Mucosa of stomach (tissue), 1 donor: ENCODE measurements around the gene MLKL.

Experiments used
- H3K27me3 ChIP-seq: one replicate; pipeline ENCODE4 v1.7.0; 2013; ENCODE audit warnings: mild to moderate bottlenecking, low read length; ENCODE audit not compliant: control insufficient read depth, insufficient read depth
- H3K36me3 ChIP-seq: one replicate; pipeline ENCODE4 v1.7.0; 2013; ENCODE audit warnings: low read length; ENCODE audit not compliant: control insufficient read depth, insufficient read depth
- H3K4me1 ChIP-seq: one replicate; pipeline ENCODE4 v1.7.0; 2013; ENCODE audit warnings: mild to moderate bottlenecking, low read length; ENCODE audit not compliant: control insufficient read depth, insufficient read depth
- H3K4me3 ChIP-seq: one replicate; pipeline ENCODE4 v1.7.0; 2013; ENCODE audit warnings: low read length
- H3K9ac ChIP-seq: one replicate; pipeline ENCODE4 v1.7.0; 2013; ENCODE audit warnings: mild to moderate bottlenecking, low read length, moderate library complexity
- H3K9me3 ChIP-seq: one replicate; pipeline ENCODE4 v1.7.0; 2013; ENCODE audit warnings: mild to moderate bottlenecking, low read length, moderate library complexity; ENCODE audit not compliant: control insufficient read depth
- donor health status: Pancreatic carcinoma.

MLKL gene

DNA sequence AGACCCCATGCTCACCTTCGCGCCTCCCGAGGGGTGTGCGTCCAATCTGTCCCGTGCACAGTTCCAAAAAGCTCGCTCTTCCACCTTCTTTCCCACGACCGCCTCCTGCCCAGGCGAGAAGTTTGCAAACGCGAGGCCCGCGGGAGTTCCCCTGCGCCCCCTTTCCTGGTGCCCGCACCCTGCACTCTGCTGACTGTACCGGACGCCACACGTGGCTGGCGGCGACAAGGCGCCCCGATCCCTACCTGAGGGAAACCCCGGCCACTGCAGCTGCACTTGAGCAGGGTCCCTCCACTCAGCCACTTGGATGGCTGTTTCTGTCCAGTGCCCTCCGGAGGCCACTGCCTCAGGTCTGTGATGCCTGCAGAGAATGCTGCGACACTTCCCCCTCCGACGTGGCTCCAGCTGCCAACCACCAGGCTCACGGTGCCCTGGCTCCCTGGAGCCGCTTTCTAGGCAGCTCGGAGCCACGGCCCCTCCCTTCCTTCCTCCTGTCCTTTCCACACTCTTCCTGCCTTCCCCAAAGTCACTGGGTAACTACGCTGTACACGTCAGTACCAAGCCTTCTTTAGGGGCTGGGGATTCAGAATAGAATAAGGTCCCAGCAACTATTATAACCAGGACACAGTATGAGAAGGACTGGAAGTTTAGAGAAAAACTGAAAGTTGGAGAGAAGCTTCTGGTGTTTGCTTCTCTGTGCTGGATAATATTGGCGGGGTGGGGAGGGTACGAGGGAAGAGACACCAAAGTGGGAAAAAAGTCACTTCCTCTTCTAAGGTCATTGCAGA lies at the start of gene MLKL:
Gene MLKL, minus strand, starts transcription at position 425 of the 788 bp plus-strand sequence. CDS start 5,105 bp downstream, outside the sequence.
- Histone ChIP-seq H3K4me1 (peaks cover 12% of the 10 kb centered on the region), H3K27me3 (no peaks in the 10 kb centered on the region), H3K9ac (peak within 1 kb of the TSS; percentile 70)

DNA sequence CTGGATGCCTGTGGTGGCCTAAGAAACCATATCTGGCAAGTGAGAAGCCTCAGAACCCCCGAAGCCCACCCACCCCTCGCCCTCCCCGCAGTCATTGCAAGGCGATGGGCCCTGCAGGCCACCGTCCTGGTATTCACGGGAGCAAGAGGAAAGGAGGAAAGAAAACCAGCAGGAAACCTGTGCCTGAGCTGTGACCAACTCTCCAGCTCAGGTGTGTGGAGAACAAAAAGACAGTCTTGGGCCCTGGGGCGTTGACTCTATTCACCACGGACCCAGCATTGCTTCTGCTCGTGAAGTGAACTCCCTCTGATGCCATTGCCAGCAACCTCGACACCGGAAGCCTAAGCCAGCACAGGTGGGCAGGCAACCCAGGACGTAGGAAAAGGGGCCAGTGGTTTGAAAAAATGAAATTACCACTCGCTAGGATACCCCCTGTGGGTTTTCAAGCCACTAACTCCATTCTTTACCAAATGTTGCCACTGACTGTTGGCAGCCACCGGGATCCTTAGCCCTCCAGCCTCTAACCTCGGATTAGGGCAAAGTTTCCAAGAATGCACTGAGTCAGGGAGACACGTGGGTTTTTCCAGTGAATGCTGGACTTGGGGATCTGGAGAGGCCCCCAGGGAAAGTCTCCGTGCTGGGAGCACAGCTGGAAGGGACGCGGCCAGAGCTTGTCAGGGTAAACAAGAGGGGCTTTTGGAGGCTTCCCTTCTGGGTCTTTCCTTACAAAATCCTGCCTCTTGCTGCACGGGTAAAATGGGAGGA lies 48.8 kb upstream of the MLKL start:
- H3K9ac ChIP-seq: no peak overlapping the region
- H3K4me1 ChIP-seq: peaks cover 25% of the 10 kb centered on the region
- H3K9me3 ChIP-seq: no peaks in the 10 kb centered on the region
- no peak overlapping the region for H3K4me3 ChIP-seq
- no peaks in the 10 kb centered on the region for H3K36me3 ChIP-seq
- no peaks in the 10 kb centered on the region for H3K27me3 ChIP-seq

More for the DNA sequence above, at the start of gene MLKL:
- Histone ChIP-seq H3K36me3 (no peaks in the 10 kb centered on the region), H3K4me3 (peak within 1 kb of the TSS; percentile 59), H3K9me3 (no peaks in the 10 kb centered on the region)

DNA sequence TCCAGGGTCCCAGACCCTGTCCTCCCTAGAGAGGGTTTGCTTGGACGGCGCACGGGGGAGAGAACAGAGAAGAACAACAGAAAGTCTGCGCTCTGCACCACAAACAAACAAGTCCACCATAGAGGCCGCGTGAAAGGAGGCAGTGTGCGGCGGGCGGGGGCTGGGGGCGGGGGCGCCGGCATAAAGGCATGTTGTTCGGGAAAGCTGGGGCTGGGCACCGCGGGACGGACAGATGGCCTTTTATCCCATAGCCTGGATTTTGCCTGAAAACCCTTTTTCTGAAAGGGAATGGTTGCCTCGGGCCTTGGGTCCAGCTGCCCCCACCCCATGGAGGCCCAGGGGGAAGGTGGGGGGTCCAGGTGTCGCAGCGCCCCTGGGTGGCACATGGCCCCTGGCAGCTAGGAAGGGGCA lies 48.0 kb upstream of the MLKL start:
- H3K36me3 ChIP-seq: no peaks in the 10 kb centered on the region
- H3K4me1 ChIP-seq: peaks cover 29% of the 10 kb centered on the region
- H3K27me3 ChIP-seq: no peaks in the 10 kb centered on the region
- H3K4me3 ChIP-seq: no peak overlapping the region
- no peaks in the 10 kb centered on the region for H3K9me3 ChIP-seq
- no peak overlapping the region for H3K9ac ChIP-seq

GRCh38 chr16:74747716-74748615 lies 47.3 kb upstream of the MLKL start:
- H3K4me1 ChIP-seq: peaks cover 32% of the 10 kb centered on the region
- H3K4me3 ChIP-seq: no peak overlapping the region
- H3K36me3 ChIP-seq: no peaks in the 10 kb centered on the region
- H3K27me3 ChIP-seq: no peaks in the 10 kb centered on the region
- no peaks in the 10 kb centered on the region for H3K9me3 ChIP-seq
- no peak overlapping the region for H3K9ac ChIP-seq

DNA sequence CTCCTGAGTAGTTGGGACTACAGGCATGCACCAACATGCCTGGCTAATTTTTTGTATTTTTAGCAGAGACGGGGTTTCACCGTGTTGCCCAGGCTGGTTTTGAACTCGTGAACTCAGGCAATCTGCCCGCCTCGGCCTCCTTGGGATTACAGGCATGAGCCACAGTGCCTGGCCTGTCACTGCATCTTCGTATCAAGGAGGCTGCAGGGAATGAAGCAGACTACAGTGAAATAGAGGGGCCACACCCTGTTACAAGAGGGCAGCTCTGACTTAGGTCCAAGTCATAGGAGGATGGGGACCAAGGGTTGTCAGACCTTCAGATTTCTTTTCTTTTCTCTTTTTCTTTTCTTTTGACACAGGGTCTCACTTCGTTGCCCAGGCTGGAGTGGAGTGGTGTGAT lies 45.3 kb upstream of the MLKL start:
- Histone ChIP-seq H3K36me3 (no peaks in the 10 kb centered on the region), H3K9ac (no peak overlapping the region), H3K4me3 (no peak overlapping the region), H3K4me1 (peaks cover 49% of the 10 kb centered on the region), H3K9me3 (no peaks in the 10 kb centered on the region), H3K27me3 (no peaks in the 10 kb centered on the region)

DNA sequence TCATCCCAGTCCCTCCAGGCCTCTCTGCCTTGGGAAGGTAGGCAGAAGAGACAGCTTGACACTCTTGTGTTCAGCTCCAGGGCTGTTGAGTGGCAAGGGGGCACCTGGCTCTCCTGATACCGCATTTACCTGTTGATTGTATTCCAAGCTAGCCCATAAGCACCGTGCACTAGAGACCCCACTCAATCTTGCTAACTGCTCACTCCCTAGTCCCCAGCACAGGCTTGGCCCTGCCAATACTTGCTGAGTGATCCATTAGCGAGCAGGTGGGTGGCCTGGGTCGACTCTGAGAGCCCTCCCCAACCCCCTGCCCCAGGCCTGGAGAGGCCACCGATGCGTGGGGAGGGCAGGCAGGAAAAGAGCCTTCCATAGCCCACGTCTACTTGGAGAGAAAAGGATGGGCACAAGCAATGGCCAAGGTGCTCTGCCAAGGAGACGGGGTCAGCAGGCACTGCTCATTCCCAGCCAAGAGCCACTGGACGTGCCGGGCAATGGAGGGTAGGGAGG lies 44.5 kb upstream of the MLKL start:
- no peaks in the 10 kb centered on the region for H3K36me3 ChIP-seq
- H3K9me3 ChIP-seq: no peaks in the 10 kb centered on the region
- H3K4me1 ChIP-seq: peaks cover 55% of the 10 kb centered on the region
- no peak overlapping the region for H3K4me3 ChIP-seq
- H3K27me3 ChIP-seq: no peaks in the 10 kb centered on the region
- no peak overlapping the region for H3K9ac ChIP-seq

DNA sequence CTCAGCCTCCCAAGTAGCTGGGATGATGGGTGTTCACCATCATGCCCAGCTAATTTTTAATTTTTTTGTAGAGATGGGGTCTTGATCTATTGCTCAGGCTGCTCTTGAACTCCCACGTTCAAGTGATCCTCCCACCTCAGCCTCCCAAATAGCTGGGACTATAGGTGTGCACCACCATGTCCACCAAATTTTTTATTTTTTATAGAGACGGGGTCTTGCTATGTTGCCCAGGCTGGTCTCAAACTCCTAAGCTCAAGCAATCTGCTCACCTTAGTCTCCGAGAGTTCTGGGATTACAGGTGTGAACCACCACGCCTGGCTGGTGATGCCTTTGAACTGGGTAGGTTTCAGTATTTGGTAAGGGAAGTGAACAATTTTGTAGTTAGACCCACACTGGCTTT lies 43.9 kb upstream of the MLKL start:
- H3K27me3 ChIP-seq: no peaks in the 10 kb centered on the region
- H3K9me3 ChIP-seq: no peaks in the 10 kb centered on the region
- H3K4me1 ChIP-seq: peaks cover 61% of the 10 kb centered on the region
- peak overlapping the region; percentile 64 for H3K9ac ChIP-seq
- H3K36me3 ChIP-seq: peaks cover 5% of the 10 kb centered on the region
- H3K4me3 ChIP-seq: no peak overlapping the region

DNA sequence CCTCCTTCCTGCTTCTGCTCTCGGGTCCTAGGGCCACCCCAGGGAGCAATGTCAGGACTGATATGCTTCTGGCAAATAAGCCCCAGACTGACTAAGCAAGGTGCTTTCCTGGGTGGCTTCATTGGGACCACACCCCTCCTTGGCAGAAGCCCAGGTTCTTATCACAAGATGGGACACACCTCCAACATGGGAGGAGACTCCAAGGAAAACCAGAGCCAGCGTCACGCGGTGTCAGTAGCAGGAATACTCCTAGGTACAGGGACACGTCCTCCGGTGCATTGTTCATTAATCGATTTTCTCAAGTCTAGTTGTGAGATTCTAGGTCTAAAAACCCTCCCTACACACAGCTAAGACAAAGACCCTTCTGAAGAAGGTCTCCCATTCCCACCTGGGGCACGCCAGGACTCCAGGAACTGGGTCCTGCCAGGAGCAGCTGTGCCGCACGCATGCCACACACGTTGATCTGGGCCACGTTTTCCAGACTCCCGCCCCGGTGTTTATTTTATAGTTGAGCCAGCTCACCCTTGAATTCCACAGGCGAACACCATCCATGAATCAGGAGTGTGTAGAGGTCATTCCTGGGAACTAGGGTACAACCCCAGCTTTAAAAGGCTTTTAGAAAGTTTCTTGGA lies 43.1 kb upstream of the MLKL start:
- Histone ChIP-seq H3K27me3 (no peaks in the 10 kb centered on the region), H3K9me3 (no peaks in the 10 kb centered on the region), H3K4me1 (peaks cover 69% of the 10 kb centered on the region), H3K9ac (peak overlapping the region; percentile 64), H3K4me3 (no peak overlapping the region), H3K36me3 (peaks cover 12% of the 10 kb centered on the region)

DNA sequence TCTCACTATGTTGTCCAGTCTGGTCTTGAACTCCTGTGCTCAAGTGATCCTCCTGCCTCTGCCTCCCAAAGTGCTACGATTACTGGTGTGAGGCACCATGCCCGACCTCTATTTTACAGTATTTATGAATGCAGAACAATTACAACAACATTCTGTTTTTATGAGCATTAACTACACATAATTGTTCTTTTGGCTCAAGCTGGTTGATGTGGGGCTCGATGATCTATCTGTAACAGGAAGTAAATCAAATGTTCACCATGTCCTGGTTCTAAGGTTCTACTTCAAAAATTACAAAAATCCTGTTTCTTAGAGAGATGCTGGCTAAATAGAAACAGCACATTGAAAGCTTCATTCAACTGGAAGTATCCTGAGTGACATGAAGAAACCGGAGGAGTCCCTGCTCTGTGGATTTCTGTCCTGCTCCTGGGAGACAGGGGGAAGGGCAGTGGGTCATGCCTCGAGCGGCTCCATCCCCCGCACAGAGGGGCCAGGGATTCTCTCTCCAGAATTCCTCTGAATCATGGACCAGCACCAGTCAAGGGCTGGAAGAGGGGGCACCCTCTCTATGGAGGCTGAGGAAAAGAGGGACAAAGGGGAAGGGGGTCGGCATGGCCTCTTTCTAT lies 42.5 kb upstream of the MLKL start:
- Histone ChIP-seq H3K27me3 (no peaks in the 10 kb centered on the region), H3K36me3 (peaks cover 16% of the 10 kb centered on the region), H3K9me3 (no peaks in the 10 kb centered on the region), H3K9ac (peak overlapping the region; percentile 64), H3K4me3 (no peak overlapping the region), H3K4me1 (peaks cover 75% of the 10 kb centered on the region)

DNA sequence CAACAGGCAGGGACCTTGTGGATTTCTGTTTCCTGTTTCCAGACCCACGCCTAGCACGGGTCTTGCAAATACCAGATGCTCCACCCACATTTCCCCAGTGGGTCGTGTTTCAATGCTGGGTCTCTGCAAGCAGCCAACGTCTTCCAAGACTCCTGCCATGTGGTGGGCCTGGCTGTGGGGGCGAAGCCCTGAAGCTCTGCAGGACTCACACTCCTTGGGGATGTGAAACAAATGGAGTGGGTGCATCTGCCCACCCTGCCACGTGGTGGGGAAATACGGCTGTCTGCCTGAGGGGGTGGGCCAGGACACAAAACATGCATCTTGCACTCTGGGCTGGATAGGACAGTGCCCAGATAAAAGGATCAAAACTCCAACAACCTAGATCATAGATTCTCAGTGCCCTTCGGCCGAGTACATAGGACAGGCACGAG lies 41.4 kb upstream of the MLKL start:
- Histone ChIP-seq H3K4me1 (peaks cover 86% of the 10 kb centered on the region), H3K9ac (peak overlapping the region; percentile 51), H3K27me3 (no peaks in the 10 kb centered on the region), H3K9me3 (no peaks in the 10 kb centered on the region), H3K4me3 (no peak overlapping the region), H3K36me3 (peaks cover 16% of the 10 kb centered on the region)

GRCh38 chr16:74740795-74741304 lies 40.2 kb upstream of the MLKL start:
- peak overlapping the region; percentile 22 for H3K4me3 ChIP-seq
- H3K9me3 ChIP-seq: no peaks in the 10 kb centered on the region
- peak overlapping the region; percentile 46 for H3K9ac ChIP-seq

More at GRCh38 chr16:74740795-74741304, 40.2 kb upstream of the MLKL start:
- Histone ChIP-seq H3K27me3 (no peaks in the 10 kb centered on the region), H3K36me3 (peaks cover 16% of the 10 kb centered on the region), H3K4me1 (peaks cover 85% of the 10 kb centered on the region)
